GM21723 (cell line): ENCODE results near the gene SLIT1.

Experiments
- ATAC-seq: cut with Tn5 transposase; IDR thresholded peaks from one replicate; pipeline ENCODE4 v1.9.1; 2021; ENCODE audit warnings: mild to moderate bottlenecking, moderate library complexity; ENCODE audit not compliant: unreplicated experiment

Gene SLIT1

GRCh38 chr10:97174276-97174775 is 11.4 kb downstream of the SLIT1 start:
- no peak for ATAC-seq

GRCh38 chr10:97173036-97173435 is 12.7 kb downstream of the SLIT1 start:
- ATAC-seq, result no peak

- no peak for ATAC-seq
Measured at GRCh38 chr10:97171001-97171400, 14.8 kb downstream of the SLIT1 start.

- ATAC-seq, result no peak
Measured at GRCh38 chr10:97169911-97170693, 15.7 kb downstream of the SLIT1 start.

- no peak for ATAC-seq
Measured at GRCh38 chr10:97169063-97169462, 16.7 kb downstream of the SLIT1 start.

GRCh38 chr10:97168645-97169044 is 17.1 kb downstream of the SLIT1 start:
- ATAC-seq, result no peak

GRCh38 chr10:97165499-97165898 is 20.3 kb downstream of the SLIT1 start:
- ATAC-seq, result no peak

- ATAC-seq, result no peak
Measured at GRCh38 chr10:97163781-97164501, 21.8 kb downstream of the SLIT1 start.

- no peak for ATAC-seq
Measured at GRCh38 chr10:97163181-97163580, 22.6 kb downstream of the SLIT1 start.

GRCh38 chr10:97159646-97160305 is 26.0 kb downstream of the SLIT1 start:
- ATAC-seq, result no peak

- no peak for ATAC-seq
Measured at GRCh38 chr10:97157578-97158095, 28.1 kb downstream of the SLIT1 start.

- no peak for ATAC-seq
Measured at GRCh38 chr10:97154781-97155180, 31.0 kb downstream of the SLIT1 start.

GRCh38 chr10:97154162-97154561 is 31.6 kb downstream of the SLIT1 start:
- no peak for ATAC-seq

- ATAC-seq, result no peak
Measured at GRCh38 chr10:97153270-97153850, 32.4 kb downstream of the SLIT1 start.

- no peak for ATAC-seq
Measured at GRCh38 chr10:97151307-97151914, 34.3 kb downstream of the SLIT1 start.

GRCh38 chr10:97150616-97151015 is 35.1 kb downstream of the SLIT1 start:
- no peak for ATAC-seq

- no peak for ATAC-seq
Measured at GRCh38 chr10:97150013-97150595, 35.7 kb downstream of the SLIT1 start.

- no peak for ATAC-seq
Measured at GRCh38 chr10:97149079-97149531, 36.7 kb downstream of the SLIT1 start.

- no peak for ATAC-seq
Measured at GRCh38 chr10:97144297-97144696, 41.5 kb downstream of the SLIT1 start.

GRCh38 chr10:97142834-97143233 is 42.9 kb downstream of the SLIT1 start:
- no peak for ATAC-seq
